ENCODE data around the gene PLCB1.

PLCB1 gene

GRCh38 chr20:8144282-8145245, 12.5 kb downstream of the PLCB1 start:
- no peaks in the 10 kb centered on the region for H3K4me1 Mint-ChIP-seq
- H3K27ac Mint-ChIP-seq = no peak overlapping the region
- H3K9me3 Mint-ChIP-seq = no peaks in the 10 kb centered on the region
- H3K4me3 Mint-ChIP-seq = no peak overlapping the region
- TF ChIP-seq CTCF (IDR thresholded peaks at IDR 0.05) = no peak
- no peaks in the 10 kb centered on the region for H3K36me3 Mint-ChIP-seq (ENCODE audit: low read depth)
- DNase-seq = no peak
- no peaks in the 10 kb centered on the region for H3K27me3 Mint-ChIP-seq (ENCODE audit: low read depth, poor library complexity)

GRCh38 chr20:8145246-8146168, 13.4 kb downstream of the PLCB1 start:
- TF ChIP-seq CTCF (IDR thresholded peaks at IDR 0.05) = no peak
- Mint-ChIP-seq H3K4me1 (no peaks in the 10 kb centered on the region), H3K4me3 (no peak overlapping the region)

GRCh38 chr20:8147476-8147875, 15.4 kb downstream of the PLCB1 start:
- TF ChIP-seq CTCF (IDR thresholded peaks at IDR 0.05) = no peak
- Mint-ChIP-seq H3K4me1 (no peaks in the 10 kb centered on the region), H3K4me3 (no peak overlapping the region), H3K27ac (no peak overlapping the region), H3K27me3 (ENCODE audit: low read depth, poor library complexity) (no peaks in the 10 kb centered on the region), H3K36me3 (ENCODE audit: low read depth) (no peaks in the 10 kb centered on the region), H3K9me3 (no peaks in the 10 kb centered on the region)
- no peak for DNase-seq

More at GRCh38 chr20:8145246-8146168, 13.4 kb downstream of the PLCB1 start:
- no peak for DNase-seq
- Mint-ChIP-seq H3K27ac (no peak overlapping the region), H3K36me3 (ENCODE audit: low read depth) (no peaks in the 10 kb centered on the region), H3K27me3 (ENCODE audit: low read depth, poor library complexity) (no peaks in the 10 kb centered on the region), H3K9me3 (no peaks in the 10 kb centered on the region)

GRCh38 chr20:8148501-8148900, 16.4 kb downstream of the PLCB1 start:
- H3K4me1 Mint-ChIP-seq = peaks cover 6% of the 10 kb centered on the region
- no peak for TF ChIP-seq CTCF (IDR thresholded peaks at IDR 0.05)
- H3K27me3 Mint-ChIP-seq (ENCODE audit: low read depth, poor library complexity) = no peaks in the 10 kb centered on the region
- no peak for DNase-seq
- no peak overlapping the region for H3K27ac Mint-ChIP-seq
- H3K36me3 Mint-ChIP-seq (ENCODE audit: low read depth) = no peaks in the 10 kb centered on the region
- no peak overlapping the region for H3K4me3 Mint-ChIP-seq
- no peaks in the 10 kb centered on the region for H3K9me3 Mint-ChIP-seq

GRCh38 chr20:8150591-8150990, 18.5 kb downstream of the PLCB1 start:
- Mint-ChIP-seq H3K9me3 (no peaks in the 10 kb centered on the region), H3K27me3 (ENCODE audit: low read depth, poor library complexity) (no peaks in the 10 kb centered on the region), H3K36me3 (ENCODE audit: low read depth) (no peaks in the 10 kb centered on the region), H3K27ac (no peak overlapping the region), H3K4me3 (no peak overlapping the region), H3K4me1 (peaks cover 6% of the 10 kb centered on the region)
- DNase-seq = no peak
- no peak for TF ChIP-seq CTCF (IDR thresholded peaks at IDR 0.05)
